Ovary (tissue), 9 donors: ENCODE results near the gene C12orf75. TPM values are rescaled to one million over a fixed set of nuclear protein-coding genes. Genes with fewer than 3 reads are reported as not detected.

Experiments
- DNase-seq, 5 donors: peaks; one replicate each; pipeline ENCODE4 v3.0.0-alpha.2; 2019 to 2020
- H3K27ac ChIP-seq, 2 donors: fragments of 200-600 bp; one replicate each; pipeline versions ENCODE4 v1.5.1 to v1.8.0; 2019 to 2022
- H3K27me3 ChIP-seq: fragments of 200-600 bp; one replicate; pipeline ENCODE4 v1.8.0; 2022
- H3K36me3 ChIP-seq: fragments of 200-600 bp; sonication (generic); one replicate; pipeline ENCODE4 v1.5.1; 2019
- H3K4me1 ChIP-seq: one replicate; pipeline ENCODE4 v1.8.1; 2013; ENCODE audit warnings: mild to moderate bottlenecking, moderate library complexity; ENCODE audit not compliant: insufficient read depth
- H3K4me3 ChIP-seq: fragments of 200-600 bp; sonication (generic); one replicate; pipeline ENCODE4 v1.5.1; 2017
- H3K9me3 ChIP-seq, 2 donors: fragments of 200-600 bp in 1 of 2; sonication (generic) in 1 of 2; one replicate each; pipeline versions ENCODE4 v1.5.1 to v1.8.1; 2013 to 2019; ENCODE audit warnings: mild to moderate bottlenecking in 1 of 2, moderate library complexity in 1 of 2
- CTCF ChIP-seq, 3 donors: fragments of 450-650 bp in 2 of 3; fragments of 200-600 bp in 1 of 3; IDR thresholded peaks; one replicate each; pipeline versions ENCODE4 v1.5.1 to v1.8.0; 2016 to 2022; ENCODE audit warnings: antibody characterized with exemption in 3 of 3, mild to moderate bottlenecking in 1 of 3
- EP300 ChIP-seq: sonication (generic); formaldehyde crosslinking; IDR thresholded peaks from one replicate; pipeline ENCODE4 v1.6.1; 2017; ENCODE audit warnings: antibody characterized with exemption
- POLR2A ChIP-seq: fragments of 450-650 bp; IDR thresholded peaks from one replicate; pipeline ENCODE4 v1.6.1; 2017; ENCODE audit warnings: antibody characterized with exemption, mild to moderate bottlenecking, moderate library complexity
- WGBS, 3 donors: extraction: QIAGEN DNeasy Blood & Tissue Kit in 1 of 3; methylation state at CpG; one replicate each; pipeline versions ENCODE4 v1.1.5 to v1.1.7; 2013 to 2017; 5-methylcytosine and 5-hydroxymethylcytosine counted together
- intact Hi-C, 4 donors: fragments of 100-400 bp; cut with DNase I; formaldehyde crosslinking; loops; one replicate each; pipeline versions ENCODE4 v1.11.0 to v1.15.1; 2022 to 2023
- polyA plus RNA-seq, 2 donors: library from polyadenylated mRNA; stranded (reverse); fragments of 200-250 nt in 1 of 2; fragments of 350-450 nt in 1 of 2; fragmentation: Illumina TruSeq in 1 of 2; extraction: RNeasy Lipid Tissue Mini Kit (QIAGEN cat#74804) in 1 of 2; gene quantifications; one replicate each; pipeline ENCODE4 v1.2.3, GENCODE V29; 2013 to 2014
- total RNA-seq, 7 donors: library from RNA; depleted of rRNA in 2 of 7; stranded (reverse); fragments of >200 nt in 2 of 7; fragmentation: NEBNext Ultra II Directional in 3 of 7; extraction: Animal tissue kit (Norgen Biotek cat#: 25700) in 3 of 7; gene quantifications; one replicate each; pipeline versions ENCODE4 v1.1.0 to v1.2.4, GENCODE V29; 2016 to 2023
- donor health status: DM: no; HTN: no; CAD: no; lungs with moderate emphysema.
- donor health status: DM: no; HTN: no; CAD: no.
- donor health status: Bipolar disorder and iron deficiency.
- donor health status: DM: yes; HTN: yes; CAD: no.
- donor health status: DM: no; HTN: no; CAD: no.
- donor health status: DM: yes; HTN: yes; CAD: no.

Gene C12orf75
- total and polyA plus RNA-seq, 9 donors: 3.3 to 83.9 (median 5.6) TPM

DNA sequence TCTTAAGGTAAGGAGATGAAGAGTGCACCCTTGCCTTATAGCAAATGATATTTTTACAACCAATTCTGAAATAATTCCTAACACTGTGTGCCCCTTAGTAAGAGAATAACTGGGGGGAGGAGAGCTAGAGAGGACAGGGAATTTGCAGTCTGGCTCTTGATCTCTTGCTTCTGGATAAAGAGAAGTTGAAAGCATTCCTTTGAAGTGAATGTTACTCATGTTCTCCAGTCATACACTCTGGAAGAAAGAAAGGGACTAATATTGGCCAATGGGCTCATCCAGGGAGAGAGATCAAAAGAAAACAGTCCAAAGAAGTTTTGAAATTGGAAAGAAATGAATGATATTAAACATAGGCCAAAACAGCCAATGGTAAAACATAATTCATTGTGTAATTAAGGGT is 25.3 kb downstream of the C12orf75 start:
- no peaks in the 10 kb centered on the region for H3K36me3 ChIP-seq
- TF ChIP-seq EP300 (no peak), POLR2A (no peak), CTCF (IDR thresholded peaks at IDR 0.05) (no peak)
- DNase-seq: no peak
- H3K27ac ChIP-seq: no peak overlapping the region
- H3K4me3 ChIP-seq: no peak overlapping the region
- H3K4me1 ChIP-seq: no peaks in the 10 kb centered on the region
- intact Hi-C loops: no loop called here
- H3K27me3 ChIP-seq: no peaks in the 10 kb centered on the region
- no peaks in the 10 kb centered on the region for H3K9me3 ChIP-seq

DNA sequence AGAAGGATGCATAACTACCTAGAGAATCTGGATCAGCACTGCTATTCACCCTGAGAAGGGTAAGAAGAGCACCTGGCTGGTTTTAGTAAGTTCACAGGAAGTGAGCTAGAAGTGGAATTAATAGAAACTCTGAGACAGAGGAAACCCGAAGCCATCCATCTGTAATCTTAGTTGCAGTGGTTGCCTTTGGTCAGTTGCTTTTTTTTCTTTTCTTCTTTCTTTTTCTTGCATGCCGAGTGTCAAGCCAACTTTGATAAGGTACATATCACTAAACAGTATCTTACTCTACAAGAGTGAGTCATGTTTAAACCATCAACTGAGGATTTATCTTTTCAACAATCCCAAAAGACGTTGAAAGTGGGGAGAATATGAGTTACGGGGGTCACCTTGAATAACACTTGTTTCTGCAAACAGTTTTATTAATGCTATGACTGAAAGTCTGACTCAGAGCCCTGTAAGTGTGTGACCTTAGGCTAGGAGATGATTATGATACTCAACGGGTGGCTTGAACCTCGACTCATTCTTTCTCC is 26.7 kb downstream of the C12orf75 start:
- WGBS, 3 donors: 54 to 60% (median 57%) methylated on average over 6 of the region's 6 CpGs
- DNase-seq: no peak
- Histone ChIP-seq H3K4me1 (no peaks in the 10 kb centered on the region), H3K27me3 (no peaks in the 10 kb centered on the region), H3K27ac (no peak overlapping the region), H3K36me3 (no peaks in the 10 kb centered on the region), H3K9me3 (no peaks in the 10 kb centered on the region), H3K4me3 (no peak overlapping the region)
- intact Hi-C loops: no loop called here
- no peak for TF ChIP-seq EP300
- TF ChIP-seq CTCF (IDR thresholded peaks at IDR 0.05): no peak

GRCh38 chr12:105358789-105359188 is 28.3 kb downstream of the C12orf75 start:
- TF ChIP-seq EP300: no peak
- no peak for TF ChIP-seq CTCF (IDR thresholded peaks at IDR 0.05)
- TF ChIP-seq POLR2A: no peak
- 89 to 95% (median 94%) methylated on average over 7 of the region's 7 CpGs for WGBS, 3 donors
- no peaks in the 10 kb centered on the region for H3K36me3 ChIP-seq
- H3K4me3 ChIP-seq: no peak overlapping the region
- intact Hi-C loops: no loop called here
- H3K27me3 ChIP-seq: no peaks in the 10 kb centered on the region
- no peaks in the 10 kb centered on the region for H3K9me3 ChIP-seq
- H3K27ac ChIP-seq: no peak overlapping the region
- DNase-seq: no peak
- no peaks in the 10 kb centered on the region for H3K4me1 ChIP-seq

GRCh38 chr12:105359856-105360255 is 29.4 kb downstream of the C12orf75 start:
- intact Hi-C loops: no loop called here
- Histone ChIP-seq H3K4me1 (no peaks in the 10 kb centered on the region), H3K27ac (no peak overlapping the region), H3K27me3 (no peaks in the 10 kb centered on the region), H3K4me3 (no peak overlapping the region), H3K36me3 (no peaks in the 10 kb centered on the region), H3K9me3 (no peaks in the 10 kb centered on the region)
- TF ChIP-seq CTCF (IDR thresholded peaks at IDR 0.05) (no peak), EP300 (no peak), POLR2A (no peak)
- DNase-seq: no peak
- WGBS, 3 donors: 29 to 63% (median 45%) methylated on average over 1 of the region's 1 CpG

DNA sequence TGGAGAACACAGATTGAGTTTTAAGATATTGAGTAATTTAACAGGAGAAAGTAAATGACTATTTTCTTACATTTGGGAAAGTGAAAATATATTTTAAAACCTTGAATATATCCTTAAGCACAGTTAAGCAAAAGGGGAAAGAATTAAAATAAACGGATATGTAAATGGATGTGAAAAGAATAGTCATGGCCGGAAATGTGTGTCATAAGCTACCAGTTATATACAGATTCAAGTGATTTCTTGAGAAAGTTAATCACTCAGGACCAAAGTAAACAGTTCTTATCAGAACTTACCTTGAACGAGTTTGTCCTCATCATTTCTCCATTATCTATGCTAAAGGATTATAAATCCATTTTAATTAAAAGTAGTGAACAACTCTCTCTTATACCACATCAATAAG is 33.4 kb downstream of the C12orf75 start:
- Histone ChIP-seq H3K4me1 (no peaks in the 10 kb centered on the region), H3K27ac (no peak overlapping the region), H3K27me3 (no peaks in the 10 kb centered on the region), H3K36me3 (no peaks in the 10 kb centered on the region), H3K4me3 (no peak overlapping the region), H3K9me3 (no peaks in the 10 kb centered on the region)
- no peak for DNase-seq
- TF ChIP-seq EP300 (no peak), POLR2A (no peak), CTCF (IDR thresholded peaks at IDR 0.05) (no peak)
- WGBS, 3 donors: 61 to 76% (median 64%) methylated on average over 3 of the region's 3 CpGs
- intact Hi-C loops: no loop called here
